ENCODE results near the gene STAT5B.

DNA sequence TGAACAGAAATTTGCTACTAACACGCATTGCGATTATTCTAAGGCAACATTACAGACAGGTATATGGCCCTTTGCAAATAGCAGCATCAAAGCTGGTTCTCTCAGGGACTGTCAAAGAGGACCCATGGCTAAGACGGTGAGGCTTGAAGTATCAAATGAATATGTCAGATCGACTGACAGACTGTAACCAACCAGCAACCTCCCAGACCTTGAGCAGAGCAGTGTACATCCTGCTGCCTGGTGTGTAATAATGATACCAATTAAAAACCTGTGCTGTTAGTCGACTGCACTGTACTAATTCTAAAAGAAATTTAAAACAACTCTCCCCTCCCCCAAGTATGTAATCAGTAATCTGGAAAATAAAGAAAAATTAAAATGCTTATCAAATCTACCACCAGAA is 46.0 kb downstream of the STAT5B start:
- no peak for TF ChIP-seq POLR2A (IDR thresholded peaks at IDR 0.05; ENCODE audit: low read depth, low read length)
- TF ChIP-seq POLR2AphosphoS5 (IDR thresholded peaks at IDR 0.05; ENCODE audit: low read depth, low read length), result no peak
- no peak for TF ChIP-seq TAF1 (IDR thresholded peaks at IDR 0.05; ENCODE audit: borderline replicate concordance, low read depth, low read length)

Measured in GM12892 (cell line).